Midbrain (tissue), 1 donor: ENCODE measurements around the gene PDS5A.
"Not testable (repeated sequence)": the region's sequence is repeated elsewhere in the genome, so short reads cannot be mapped to it uniquely, and the experiment has no call there.

Experiments used
- DNase-seq: peaks from one replicate; lab custom pipeline; 2025; lab: John Stamatoyannopoulos, UW

Gene PDS5A

DNA sequence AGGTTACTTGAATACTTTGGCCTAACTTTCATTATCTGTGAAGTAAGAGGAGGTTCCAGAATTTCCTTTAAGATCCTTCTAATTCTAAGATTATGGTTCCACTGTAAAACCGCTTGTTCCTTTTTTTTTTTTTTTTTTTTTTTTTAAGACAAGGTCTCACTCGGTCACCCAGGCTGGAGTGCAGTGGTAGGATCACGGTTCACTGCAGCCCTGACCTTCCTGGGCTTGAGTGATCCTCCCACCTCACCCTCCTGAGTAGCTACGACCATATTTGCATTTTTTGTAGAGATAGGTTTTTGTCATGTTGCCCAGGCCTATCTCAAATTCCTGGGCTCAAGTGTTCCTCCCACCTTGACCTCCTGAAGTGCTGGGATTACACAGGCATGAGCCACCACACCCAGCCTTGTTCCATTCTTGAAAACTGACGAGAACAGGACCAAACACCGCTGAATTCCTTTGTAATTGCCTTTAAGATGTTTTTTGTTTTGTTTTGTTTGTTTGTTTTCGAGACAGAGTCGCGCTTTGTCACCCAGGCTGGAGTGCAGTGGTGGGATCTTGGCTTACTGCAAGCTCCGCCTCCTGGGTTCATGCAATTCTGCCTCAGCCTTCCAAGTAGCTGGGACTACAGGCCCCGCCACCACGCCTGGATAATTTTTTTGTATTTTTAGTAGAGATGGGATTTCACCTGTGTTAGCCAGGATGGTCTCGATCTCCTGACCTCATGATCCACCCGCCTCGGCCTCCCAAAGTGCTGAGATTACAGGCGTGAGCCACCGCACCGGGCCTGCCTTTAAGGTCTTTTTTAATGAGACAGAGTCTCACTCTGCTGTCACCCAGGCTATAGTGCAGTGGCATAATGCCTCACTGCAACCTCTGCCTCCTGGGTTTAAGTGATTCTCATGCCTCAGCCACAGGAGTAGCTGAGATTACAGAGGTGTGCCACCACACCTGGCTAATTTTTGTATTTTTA lies 6.8 kb downstream of the PDS5A start:
- DNase-seq: no peak

DNA sequence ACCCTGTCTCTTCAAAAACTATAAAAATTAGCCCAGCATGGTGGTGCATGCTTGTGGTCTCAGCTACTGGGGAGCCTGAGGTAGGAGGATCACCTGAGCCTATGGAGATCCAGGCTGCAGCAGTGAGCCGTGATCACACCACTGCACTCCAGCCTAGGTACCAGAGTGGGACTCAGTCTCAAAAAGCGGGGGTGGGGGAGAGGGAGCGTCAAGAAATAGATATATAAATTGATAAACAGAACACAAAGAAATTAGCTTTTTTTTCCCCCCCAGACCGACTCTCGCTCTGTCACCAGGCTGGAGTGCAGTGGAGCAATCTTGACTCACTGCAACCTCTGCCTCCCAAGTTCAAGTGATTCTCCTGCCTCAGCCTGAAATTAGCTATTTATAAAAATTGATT lies 14.1 kb downstream of the PDS5A start:
- no peak for DNase-seq

DNA sequence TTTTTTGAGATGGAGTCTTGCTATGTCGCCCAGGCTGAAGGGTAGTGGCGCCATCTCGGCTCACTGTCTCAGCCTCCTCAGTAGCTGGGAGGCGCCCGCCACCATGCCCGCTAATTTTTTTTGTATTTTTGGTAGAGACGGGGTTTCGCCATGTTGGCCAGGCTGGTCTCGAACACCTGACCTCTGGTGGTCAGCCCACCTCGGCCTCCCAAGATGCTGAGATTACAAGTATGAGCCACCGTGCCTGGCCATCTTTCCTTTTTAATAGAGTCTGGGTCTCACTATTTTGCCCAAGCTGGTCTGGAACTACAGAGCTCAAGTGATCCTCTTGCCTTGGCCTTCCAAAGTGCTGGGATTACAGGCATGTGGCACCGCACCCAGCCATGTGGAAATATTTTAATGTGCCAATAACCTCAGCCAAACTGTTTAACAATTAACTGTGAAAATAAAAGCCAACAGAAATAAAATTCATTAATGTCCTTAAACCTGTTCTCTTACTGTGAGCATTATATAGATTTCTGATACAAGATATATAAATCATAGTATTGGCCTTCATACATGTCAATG lies 16.3 kb downstream of the PDS5A start:
- DNase-seq: no peak

DNA sequence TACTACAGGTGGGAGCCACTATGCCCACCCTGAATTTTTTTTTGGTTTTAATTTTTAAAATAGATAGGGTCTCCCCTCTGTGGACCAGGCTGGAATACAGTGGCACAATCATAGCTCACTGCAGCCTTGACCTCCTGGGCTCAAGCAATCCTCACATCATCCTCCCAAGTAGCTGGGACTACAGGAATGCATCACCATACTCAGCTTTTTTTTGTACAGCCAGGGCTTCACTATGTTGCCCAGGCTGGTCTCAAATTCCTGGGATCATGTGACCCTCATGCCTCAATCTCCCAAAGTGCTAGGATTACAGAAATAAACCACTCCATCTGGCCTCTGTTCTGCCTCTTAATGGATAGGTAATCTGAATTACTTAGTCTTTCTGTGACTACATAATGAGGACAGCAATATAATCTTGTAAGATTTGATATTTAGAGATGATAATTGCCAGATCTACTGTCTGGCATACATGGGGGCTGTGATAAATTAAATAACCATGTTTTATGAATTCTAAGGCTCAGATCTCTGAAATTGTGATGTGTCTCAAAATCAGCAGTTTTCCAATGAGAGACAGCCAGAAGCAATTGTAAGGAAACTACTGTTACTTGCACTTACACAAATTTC lies 26.7 kb downstream of the PDS5A start:
- no peak for DNase-seq

DNA sequence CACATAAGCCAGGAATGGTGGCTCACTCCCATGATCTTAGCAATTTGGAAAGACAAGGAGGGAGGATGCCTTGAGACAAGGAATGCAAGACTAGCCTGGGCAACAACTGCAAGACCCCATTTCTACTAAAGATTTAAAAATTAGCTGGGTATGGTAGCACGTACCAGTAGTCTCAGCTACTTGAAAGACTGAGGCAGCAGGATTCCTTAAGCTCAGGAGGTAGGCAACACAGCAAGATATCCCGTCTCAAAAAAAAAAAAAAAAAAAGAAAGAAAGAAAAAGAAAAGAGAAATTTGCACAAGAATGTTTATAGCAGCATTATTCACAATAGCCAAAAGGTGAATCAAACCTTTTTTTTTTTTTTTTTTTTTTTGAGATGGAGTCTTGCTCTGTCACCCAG lies 29.7 kb downstream of the PDS5A start:
- DNase-seq: no peak

DNA sequence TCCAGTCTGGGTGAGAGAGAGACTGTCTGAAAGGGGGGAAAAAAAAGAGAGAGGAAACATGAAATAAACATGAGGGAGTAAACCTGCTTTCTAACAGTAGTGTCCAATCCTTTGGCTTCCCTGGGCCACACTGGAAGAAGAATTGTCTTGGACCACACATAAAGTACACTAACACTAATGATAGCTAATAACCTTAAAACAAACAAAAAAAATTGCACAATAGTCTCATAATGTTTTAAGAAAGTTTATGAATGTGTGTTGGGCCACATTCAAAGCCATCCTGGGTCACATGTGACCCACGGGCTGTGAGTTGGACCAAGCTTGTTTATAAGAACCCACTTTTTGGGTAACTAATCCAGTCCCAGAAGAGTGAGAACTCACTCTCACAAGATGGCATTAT lies 30.3 kb downstream of the PDS5A start:
- no peak for DNase-seq

DNA sequence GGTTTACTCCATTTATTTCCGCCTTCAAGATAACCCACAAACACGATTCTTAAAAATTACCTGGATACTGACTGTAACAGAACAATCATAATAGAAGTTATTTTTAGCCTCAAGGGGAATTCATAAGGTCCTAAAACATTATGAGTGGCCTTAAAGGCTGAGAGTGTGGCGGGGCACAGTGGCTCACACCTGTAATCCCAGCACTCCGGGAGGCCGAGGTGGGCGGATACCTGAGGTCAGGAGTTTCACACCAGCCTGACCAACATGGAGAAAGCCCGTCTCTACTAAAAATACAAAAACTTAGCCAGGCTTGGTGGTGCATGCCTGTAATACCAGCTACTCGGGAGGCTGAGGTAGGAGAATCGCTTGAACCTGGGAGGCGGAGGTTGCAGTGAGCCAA lies 33.5 kb downstream of the PDS5A start:
- not testable (repeated sequence) for DNase-seq

DNA sequence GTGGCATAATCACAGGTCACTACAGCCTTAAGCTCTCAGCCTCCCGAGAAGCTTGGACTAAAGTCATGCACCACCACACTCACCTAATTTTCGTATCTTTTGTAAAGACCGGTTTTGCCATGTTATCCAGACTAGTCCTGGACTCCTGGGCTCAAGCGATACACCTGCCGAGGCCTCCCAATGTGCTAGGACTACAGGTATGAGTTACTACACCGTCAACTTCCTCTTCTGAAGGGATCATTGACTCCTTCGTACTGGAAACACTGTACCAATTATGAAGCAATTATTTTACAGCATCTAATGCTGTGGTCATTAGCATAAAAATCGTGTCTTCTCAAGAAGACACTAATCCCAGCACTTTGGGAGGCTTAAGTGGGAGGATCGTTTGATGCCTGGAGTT lies 35.2 kb downstream of the PDS5A start:
- no peak for DNase-seq

DNA sequence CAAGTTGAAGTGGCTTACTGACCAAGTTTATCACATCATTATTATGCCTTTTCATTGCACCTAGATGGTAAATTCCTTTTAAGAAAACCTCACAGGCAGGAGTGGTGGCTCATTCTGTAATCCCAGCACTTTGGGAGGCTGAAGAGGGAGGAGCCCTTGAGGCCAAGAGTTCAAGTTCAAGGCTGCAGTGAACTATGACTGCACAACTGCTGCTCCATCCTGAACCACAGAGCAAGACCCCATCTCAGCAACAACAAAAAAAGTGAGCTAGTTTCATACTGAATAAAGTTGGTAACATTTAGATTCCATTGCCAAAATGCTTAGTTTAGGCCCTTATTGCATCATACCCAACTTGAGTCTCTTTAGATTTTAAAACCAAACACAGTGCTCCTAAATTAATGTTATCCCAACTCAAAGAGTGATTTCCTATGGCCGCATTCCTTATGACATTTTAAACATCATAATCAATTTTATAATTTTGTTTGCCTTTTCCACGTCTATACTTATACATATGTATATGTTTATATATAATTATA lies 36.0 kb downstream of the PDS5A start:
- no peak for DNase-seq

DNA sequence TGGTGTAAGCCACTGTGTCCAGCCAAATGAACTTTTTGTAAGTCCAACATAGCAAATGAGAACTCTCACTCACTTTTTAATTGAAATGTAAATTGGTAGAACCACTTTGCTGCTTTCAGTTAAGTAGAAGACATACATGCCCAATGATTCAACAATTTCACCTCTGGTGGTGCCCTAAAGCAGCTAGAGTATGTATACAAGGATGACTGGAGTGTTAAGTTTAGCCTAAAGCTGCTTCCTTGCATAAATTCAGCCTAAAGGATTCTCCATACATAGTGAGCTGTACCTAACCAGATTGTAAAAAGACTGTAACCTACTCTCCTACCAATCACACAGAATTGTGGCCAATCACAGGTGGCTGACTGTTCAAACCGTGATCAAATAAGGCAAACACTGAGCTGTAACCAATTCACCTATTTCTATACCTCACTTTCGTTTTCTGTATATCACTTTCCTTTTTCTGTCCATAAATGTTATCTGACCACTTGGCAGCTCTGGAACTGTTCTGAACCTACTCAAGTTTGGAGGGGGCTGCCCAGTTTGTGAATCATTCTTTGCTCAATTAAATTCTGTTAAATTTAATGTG lies 39.9 kb downstream of the PDS5A start:
- no peak for DNase-seq

DNA sequence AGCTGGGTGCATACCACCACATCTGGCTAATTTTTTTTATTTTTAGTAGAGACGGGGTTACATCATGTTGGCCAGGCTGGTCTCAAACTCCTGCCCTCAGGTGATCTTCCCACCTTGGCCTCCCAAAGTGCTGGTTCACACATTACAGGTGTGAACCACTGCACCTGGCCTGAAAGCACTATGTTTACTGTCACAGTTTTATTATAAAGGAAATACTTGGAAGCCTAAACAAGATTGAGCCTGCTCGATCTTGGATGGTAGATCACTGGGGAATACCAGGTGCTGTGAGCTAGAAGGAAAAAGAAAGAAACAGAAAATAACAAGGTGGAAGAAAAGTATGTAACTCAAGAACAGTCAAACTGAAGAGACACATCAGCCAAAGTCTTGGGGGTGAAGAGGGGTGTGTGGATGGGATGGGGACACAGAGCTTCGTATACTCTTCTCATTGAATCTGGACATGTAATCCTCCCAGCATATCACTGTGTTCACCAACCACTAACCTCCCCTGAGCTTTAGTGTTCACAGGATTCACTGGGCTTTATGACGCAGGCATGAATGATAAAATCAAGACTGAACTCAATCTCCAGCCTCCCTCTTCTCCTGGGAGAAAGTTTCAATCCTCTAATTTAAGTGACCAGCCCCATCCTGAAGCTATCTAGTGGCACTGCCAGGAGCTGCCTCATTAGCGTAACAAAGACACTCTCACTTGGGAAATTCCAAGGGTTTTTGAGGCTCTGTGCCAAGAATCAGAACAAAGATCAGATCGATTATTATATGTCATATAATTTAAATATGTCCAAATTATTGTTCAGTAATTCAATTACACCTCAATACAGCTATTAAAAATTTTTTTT lies 40.9 kb downstream of the PDS5A start:
- DNase-seq: no peak

DNA sequence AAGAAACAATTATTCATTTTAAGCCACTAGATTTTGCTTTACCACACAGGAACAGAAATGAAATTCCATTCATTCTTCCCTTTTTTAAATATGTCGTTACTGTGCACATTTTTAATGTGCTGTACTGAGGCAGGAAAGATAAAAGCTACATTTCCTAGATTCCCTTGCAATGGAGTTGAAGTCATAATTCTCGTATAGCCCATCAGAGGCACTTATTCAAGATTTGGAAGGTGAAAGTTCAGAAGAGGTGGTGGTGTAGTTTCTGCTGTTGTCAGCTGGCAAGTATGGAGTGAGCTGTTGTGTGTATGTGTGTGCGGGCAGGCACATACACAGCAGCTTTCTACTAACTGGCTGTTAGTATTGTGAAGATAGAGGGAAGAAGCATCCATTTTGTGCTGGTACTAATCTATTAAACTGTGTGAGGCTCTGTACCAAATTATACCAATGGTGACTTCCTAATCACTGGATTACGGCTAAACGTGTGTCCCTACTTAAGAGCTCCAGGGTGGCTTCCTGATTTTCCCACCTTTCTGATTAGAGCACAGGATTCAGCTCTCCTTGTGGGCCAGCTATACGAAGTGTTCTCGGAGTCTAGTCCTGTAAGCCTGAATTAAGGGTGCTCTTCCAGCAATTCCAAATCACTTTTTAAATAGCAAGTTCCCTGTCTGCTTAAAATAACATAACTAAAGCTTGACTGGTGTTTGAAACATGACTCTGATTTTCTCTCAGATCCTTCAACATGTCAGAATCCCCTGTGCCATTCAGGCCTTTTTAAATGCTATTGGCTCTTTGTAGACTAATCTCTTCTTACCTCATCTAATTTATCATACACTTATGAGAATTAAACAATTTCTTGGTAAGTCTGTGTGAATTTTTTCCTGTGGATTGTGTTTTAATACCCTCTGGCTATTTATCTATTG lies 43.8 kb downstream of the PDS5A start:
- no peak for DNase-seq

DNA sequence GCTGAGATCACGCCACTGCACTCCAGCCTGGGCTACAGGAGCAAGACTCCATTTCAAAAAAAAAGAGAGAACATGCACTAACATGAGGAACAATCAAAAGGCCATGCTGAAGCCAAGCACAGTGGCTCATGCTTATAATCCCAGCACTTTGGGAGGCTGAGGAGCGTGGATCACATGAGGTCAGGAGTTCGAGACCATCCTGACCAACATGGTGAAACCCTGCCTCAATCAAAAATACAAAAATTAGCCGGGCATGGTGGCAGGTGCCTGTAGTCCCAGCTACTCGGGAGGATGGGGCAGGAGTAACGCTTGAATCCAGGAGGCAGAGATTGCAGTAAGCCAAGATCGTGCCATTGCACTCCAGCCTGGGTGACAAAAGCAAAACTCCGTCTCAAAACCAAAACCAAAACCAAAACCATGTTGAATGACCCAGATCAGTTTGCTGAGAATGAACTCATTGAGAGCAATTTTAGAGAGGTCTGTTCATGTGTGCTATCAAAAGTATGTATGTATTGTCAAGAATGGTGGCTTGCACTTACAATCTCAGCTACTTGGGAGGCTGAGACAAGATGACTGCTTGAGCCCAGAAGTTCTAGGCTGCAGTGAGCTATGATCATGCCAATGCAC lies 44.8 kb downstream of the PDS5A start:
- DNase-seq: no peak

DNA sequence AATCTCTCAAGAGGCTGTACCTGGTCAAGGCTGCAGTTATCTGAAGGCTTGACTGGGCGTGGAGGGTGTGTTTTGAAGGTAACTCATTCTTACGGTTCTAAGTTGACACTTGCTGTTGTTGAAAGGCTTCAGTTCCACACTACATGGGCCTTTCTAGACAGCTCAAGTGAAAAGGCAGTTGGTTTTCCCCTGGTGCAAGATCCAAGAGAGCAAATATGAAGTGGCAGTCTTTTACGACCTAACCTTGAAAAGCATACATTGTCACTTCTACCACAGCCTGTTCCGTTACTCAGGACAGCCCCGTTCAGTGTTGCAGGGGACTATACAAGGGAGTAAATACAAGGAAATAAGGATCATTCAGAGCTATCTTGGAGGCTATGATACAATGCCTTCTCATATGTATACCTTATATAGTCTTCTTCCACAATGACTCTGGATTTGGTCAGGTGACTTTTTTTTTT lies 46.2 kb downstream of the PDS5A start:
- no peak for DNase-seq

DNA sequence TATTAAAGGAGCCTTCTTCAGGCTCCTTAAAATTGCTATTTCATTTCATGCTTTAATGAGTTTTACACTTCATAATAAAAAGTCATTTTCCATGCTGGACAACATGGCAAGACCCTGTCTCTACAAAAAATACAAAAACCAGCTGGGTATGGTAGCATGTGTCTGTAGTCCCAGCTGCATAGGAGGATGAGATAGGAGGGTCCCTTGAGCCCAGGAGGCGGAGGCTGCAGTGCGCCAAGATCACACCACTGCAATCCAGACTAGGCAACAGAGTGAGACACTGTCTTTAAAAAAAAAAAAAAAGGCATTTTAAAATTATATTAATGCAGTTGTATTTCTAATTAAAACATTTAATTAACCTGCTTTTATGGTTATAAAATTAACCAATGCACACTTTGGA lies 49.2 kb downstream of the PDS5A start:
- no peak for DNase-seq

DNA sequence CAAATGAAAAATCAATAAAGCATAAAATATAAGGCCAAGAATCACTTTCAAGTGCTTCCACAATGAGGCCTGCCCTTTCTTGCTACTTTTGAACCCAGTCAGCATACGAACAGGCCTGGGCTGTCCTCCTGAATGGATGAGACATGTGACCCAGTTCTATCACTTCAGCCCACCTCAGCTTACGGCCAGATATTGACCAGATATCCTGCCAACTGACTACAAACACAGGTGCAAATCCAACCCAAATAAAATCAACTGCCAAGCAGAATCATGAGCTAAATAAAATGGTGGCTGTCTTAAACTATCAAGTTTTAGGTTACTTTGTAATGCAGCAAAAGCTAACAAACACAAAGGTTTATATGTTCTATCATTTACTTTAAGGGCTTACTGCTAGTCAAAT lies 53.7 kb downstream of the PDS5A start:
- DNase-seq: no peak

DNA sequence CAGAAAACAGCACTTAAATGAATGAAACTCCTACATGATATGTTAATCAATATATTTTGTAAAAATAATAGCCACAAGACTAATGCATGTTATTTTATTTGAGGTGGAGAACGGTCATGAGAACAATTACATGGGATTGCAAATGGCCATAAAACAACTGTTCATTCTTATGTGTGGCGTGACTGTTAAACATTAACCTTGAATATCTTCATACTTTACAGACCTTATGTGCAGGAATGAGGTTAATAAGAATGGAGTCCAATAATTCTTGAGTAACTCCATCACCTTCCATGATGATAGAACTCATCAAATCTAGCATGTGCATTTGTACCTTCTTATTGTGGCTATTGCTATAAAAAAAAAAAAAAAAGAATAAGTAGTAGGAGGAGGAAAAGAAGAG lies 55.3 kb downstream of the PDS5A start:
- DNase-seq: no peak

DNA sequence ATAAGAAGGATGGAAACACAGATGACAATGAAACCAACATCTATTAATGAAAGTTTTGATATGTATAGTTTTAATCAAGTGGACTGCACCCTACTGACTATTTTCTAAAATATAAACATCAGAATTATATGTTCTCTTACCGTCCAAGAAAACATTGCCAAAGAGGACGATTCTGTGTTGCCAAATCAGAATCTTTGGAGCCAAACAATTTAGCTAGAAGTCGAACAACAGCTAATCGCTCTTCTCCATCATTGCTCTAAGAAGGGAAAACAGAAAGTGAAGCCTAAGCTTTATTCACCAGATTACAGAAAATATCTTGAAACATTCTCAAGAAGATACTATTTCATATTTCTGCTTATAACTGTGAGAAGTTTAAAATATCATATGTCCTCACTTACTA lies 64.2 kb downstream of the PDS5A start:
- DNase-seq: no peak

DNA sequence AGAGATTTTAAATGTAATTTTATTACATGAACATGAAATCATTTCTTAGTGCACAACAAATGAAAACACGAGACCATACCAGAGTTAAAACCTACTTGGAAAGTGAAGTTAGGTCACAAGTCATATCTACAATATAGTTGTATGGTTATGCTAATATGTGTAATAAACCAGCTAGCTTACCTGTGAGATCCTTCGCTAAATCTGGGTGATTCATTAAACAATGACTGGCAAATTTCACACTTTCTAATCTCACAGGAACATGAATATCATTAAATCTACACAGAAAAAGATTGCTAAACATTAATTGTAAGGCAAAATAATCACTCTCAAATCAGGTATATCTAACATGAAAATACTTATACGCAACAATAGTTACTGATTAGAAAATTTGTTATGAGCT lies 67.6 kb downstream of the PDS5A start:
- no peak for DNase-seq

DNA sequence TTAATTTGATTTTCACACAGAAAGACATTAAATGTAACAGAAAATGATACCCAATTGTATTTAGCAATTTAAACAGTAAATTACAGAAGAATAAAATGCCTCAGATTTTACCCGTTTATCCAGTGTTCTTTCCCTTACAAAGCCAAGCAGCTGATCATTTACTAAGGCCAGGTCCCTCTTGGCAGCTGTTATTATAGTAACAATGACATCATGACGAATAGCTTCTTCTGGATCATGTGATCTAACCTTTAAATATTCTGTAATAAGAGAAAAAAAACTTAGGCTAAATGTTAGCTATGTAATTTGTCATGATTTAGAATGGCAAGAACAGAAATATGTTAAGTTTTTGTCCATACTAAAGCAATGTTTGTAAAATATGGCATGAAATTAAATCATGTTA lies 69.4 kb downstream of the PDS5A start:
- no peak for DNase-seq
